GM12878 (cell line): ENCODE results near the gene SYMPK. TPM values are rescaled to one million over a fixed set of nuclear protein-coding genes. Genes with fewer than 3 reads are reported as not detected.

Source experiments
- ATF7 ChIP-seq: fragments of 450-650 bp; IDR thresholded peaks from 2 replicates; pipeline ENCODE4 v1.6.1; 2016; ENCODE audit warnings: low read depth, mild to moderate bottlenecking
- BMI1 ChIP-seq: fragments of 450-650 bp; IDR thresholded peaks from 2 replicates; pipeline ENCODE4 v1.6.1; 2016; ENCODE audit warnings: mild to moderate bottlenecking, moderate library complexity, borderline replicate concordance
- CBX3 ChIP-seq: fragments of 200-600 bp; sonication (generic); IDR thresholded peaks from 2 replicates; pipeline ENCODE4 v1.6.1; 2016; ENCODE audit warnings: low read depth, borderline replicate concordance
- EED ChIP-seq: sonication (generic); IDR thresholded peaks from 2 replicates; pipeline ENCODE4 v1.6.1; 2016; ENCODE audit warnings: antibody characterized with exemption, low read depth
- EP300 ChIP-seq, 2 experiments: fragments of 150-350 bp in 1 of 2; IDR thresholded peaks; 2 replicates each; pipeline ENCODE4 v1.6.1; 2011 to 2012; ENCODE audit warnings: low read depth in 2 of 2, low read length in 2 of 2, borderline replicate concordance in 1 of 2, improper control_type of control experiment in 1 of 2, inconsistent platforms in 1 of 2; ENCODE audit not compliant: control insufficient read depth in 1 of 2
- FOS ChIP-seq: IDR thresholded peaks from 3 replicates; pipeline ENCODE4 v1.6.1; 2011; ENCODE audit warnings: borderline replicate concordance; ENCODE audit not compliant: insufficient read length; ENCODE audit errors: extremely low read depth
- HCFC1 ChIP-seq: fragments of 150-350 bp; IDR thresholded peaks from 2 replicates; pipeline ENCODE4 v1.6.1; 2014; ENCODE audit warnings: low read length
- JUNB ChIP-seq: IDR thresholded peaks from 2 replicates; pipeline ENCODE4 v1.6.1; 2016; ENCODE audit warnings: antibody characterized with exemption, mild to moderate bottlenecking
- KDM1A ChIP-seq: fragments of 200-600 bp; sonication (generic); IDR thresholded peaks from 2 replicates; pipeline ENCODE4 v1.6.1; 2016; ENCODE audit warnings: borderline replicate concordance
- LARP7 ChIP-seq: fragments of 450-650 bp; IDR thresholded peaks from 2 replicates; pipeline ENCODE4 v1.6.1; 2017; ENCODE audit warnings: mild to moderate bottlenecking
- NR2C2 ChIP-seq: IDR thresholded peaks from 2 replicates; pipeline ENCODE4 v1.6.1; 2011; ENCODE audit warnings: borderline replicate concordance, low read depth; ENCODE audit not compliant: control insufficient read depth, insufficient read length
- RFX5 ChIP-seq: IDR thresholded peaks from 2 replicates; pipeline ENCODE4 v1.6.1; 2011; ENCODE audit warnings: low read depth, low read length, improper control_type of control experiment
- SIX5 ChIP-seq: IDR thresholded peaks from 2 replicates; pipeline ENCODE4 v1.6.1; 2011; ENCODE audit warnings: mild to moderate bottlenecking, low read depth, low read length, moderate library complexity; ENCODE audit not compliant: severe bottlenecking
- SPI1 ChIP-seq: IDR thresholded peaks from 2 replicates; pipeline ENCODE4 v1.6.1; 2011; ENCODE audit warnings: low read depth, mild to moderate bottlenecking, low read length, moderate library complexity, borderline replicate concordance; ENCODE audit not compliant: insufficient read depth
- STAT1 ChIP-seq: fragments of 450-650 bp; conservative IDR thresholded peaks from 2 replicates; pipeline ENCODE4 v1.6.1; 2014; ENCODE audit warnings: antibody characterized with exemption, mild to moderate bottlenecking
- ZNF622 ChIP-seq: fragments of 450-650 bp; IDR thresholded peaks from 2 replicates; pipeline ENCODE4 v1.6.1; 2017; ENCODE audit warnings: mild to moderate bottlenecking, inconsistent platforms
- polyA plus RNA-seq, 11 experiments: library from polyadenylated mRNA; depleted of rRNA in 4 of 11; unstranded in 6 of 11; stranded (reverse) in 5 of 11; fragments of >200 nt; fragmentation: Nextera tagmentation in 4 of 11; fragmentation: Illumina TruSeq in 1 of 11; extraction: Ambion mirVana in 4 of 11; extraction: Trizol in 1 of 11; gene quantifications; 1 replicate in 1 of 11; 2 replicates in 10 of 11; pipeline versions ENCODE4 v1.2.1 to v1.2.3, GENCODE V29; 2011 to 2016; ENCODE audit warnings: inconsistent platforms in 2 of 11, missing spikeins in 2 of 11, low read depth in 1 of 11
- total RNA-seq, 4 experiments: library from RNA; depleted of rRNA in 3 of 4; stranded (reverse); fragments of >200 nt in 3 of 4; fragmentation: Illumina TruSeq in 1 of 4; extraction: Trizol in 1 of 4; gene quantifications; 2 replicates each; pipeline versions ENCODE4 v1.2.1 to v1.2.3, GENCODE V29; 2013 to 2021
- TF ChIP-seq, protein P1 (sequence below): fragments of 450-650 bp; IDR thresholded peaks from 2 replicates; pipeline ENCODE4 v1.6.1; 2017; ENCODE audit warnings: low read depth, mild to moderate bottlenecking, moderate library complexity
- TF ChIP-seq, protein P2 (sequence below), 3 experiments: IDR thresholded peaks in 2 of 3; conservative IDR thresholded peaks in 1 of 3; 2 replicates each; pipeline ENCODE4 v1.5.1; 2011; ENCODE audit warnings: low read depth in 3 of 3, low read length in 3 of 3, mild to moderate bottlenecking in 3 of 3, control low read depth in 2 of 3, moderate library complexity in 2 of 3, inconsistent platforms in 1 of 3, mixed read lengths in 1 of 3; ENCODE audit not compliant: control insufficient read depth in 2 of 3, insufficient read depth in 1 of 3; ENCODE audit errors: extremely low read depth in 1 of 3
- TF ChIP-seq, protein P3 (sequence below): fragments of 450-650 bp; formaldehyde crosslinking; IDR thresholded peaks from 2 replicates; pipeline ENCODE4 v1.5.0; 2022; ENCODE audit warnings: mild to moderate bottlenecking, missing genetic modification characterization
- TF ChIP-seq, protein P4 (sequence below): fragments of 450-650 bp; IDR thresholded peaks from 2 replicates; pipeline ENCODE4 v1.6.1; 2018; ENCODE audit warnings: mild to moderate bottlenecking, low read depth, moderate library complexity; ENCODE audit not compliant: partially characterized antibody

Gene SYMPK
- total and polyA plus RNA-seq, 10 of the 15 experiments (the other 5 are each of a cell fraction or from before 2014, with no cell fraction given), result 0.49 to 109 (median 42.5) TPM

DNA sequence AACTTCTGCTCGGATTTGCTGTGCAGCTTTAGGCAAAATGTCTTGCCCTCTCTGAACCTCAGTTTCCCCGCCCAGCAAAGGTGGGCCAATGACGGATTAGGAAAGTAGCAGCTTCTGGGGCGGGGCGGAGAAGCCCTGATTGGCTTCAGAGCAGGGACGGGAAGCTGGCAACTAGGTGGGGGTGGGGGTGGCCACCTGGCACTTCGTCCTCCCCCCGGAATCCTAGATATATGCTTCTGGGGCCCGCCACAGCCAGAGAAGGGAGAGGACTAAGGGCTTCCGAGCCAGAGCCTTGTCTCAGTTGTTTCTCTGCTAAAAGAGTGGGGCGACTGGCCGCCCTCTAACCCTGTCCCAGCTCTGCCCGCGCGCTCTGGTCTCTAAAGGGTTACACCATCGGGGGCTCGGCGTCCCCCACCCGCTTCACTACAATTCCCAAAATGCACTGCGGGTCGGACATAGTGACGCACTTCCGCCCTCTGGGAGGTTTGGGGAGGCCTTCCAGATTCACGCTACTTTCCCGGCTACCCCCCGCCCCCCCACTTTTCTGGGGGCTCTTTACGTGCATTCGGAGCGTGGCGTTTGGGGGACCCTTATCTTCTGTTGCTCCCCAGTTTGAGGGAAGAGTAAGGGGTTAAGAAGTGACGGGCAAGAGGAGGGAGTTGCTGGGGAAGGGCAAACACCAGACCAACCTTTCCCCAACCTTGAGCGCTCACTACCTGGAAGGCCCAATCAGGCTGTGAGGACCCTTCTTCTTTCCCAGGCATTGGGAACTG, 23.7 kb upstream of the SYMPK start (continued):
- TF ChIP-seq, protein P1, sequence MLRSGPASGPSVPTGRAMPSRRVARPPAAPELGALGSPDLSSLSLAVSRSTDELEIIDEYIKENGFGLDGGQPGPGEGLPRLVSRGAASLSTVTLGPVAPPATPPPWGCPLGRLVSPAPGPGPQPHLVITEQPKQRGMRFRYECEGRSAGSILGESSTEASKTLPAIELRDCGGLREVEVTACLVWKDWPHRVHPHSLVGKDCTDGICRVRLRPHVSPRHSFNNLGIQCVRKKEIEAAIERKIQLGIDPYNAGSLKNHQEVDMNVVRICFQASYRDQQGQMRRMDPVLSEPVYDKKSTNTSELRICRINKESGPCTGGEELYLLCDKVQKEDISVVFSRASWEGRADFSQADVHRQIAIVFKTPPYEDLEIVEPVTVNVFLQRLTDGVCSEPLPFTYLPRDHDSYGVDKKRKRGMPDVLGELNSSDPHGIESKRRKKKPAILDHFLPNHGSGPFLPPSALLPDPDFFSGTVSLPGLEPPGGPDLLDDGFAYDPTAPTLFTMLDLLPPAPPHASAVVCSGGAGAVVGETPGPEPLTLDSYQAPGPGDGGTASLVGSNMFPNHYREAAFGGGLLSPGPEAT, result peak; percentile 95
- TF ChIP-seq SPI1, result peak; percentile 43; the same call in 1 of the 2 replicates
- no peak for TF ChIP-seq NR2C2
- no peak for TF ChIP-seq CBX3
- peak; percentile 86 for TF ChIP-seq HCFC1
- TF ChIP-seq BMI1, result no peak
- no peak; a peak in 1 of 4 replicates for TF ChIP-seq EP300 (IDR thresholded peaks at IDR 0.05; ENCODE audit: borderline replicate concordance in 1 of 2, control insufficient read depth in 1 of 2, low read depth in 2 of 2, low read length in 2 of 2)
- no peak for TF ChIP-seq ZNF622
- no peak for TF ChIP-seq EED
- no peak for TF ChIP-seq JUNB
- peak; percentile 89 for TF ChIP-seq ATF7
- TF ChIP-seq FOS, result no peak
- TF ChIP-seq KDM1A, result no peak
- no peak for TF ChIP-seq RFX5
- no peak for TF ChIP-seq LARP7
- TF ChIP-seq, protein P2, sequence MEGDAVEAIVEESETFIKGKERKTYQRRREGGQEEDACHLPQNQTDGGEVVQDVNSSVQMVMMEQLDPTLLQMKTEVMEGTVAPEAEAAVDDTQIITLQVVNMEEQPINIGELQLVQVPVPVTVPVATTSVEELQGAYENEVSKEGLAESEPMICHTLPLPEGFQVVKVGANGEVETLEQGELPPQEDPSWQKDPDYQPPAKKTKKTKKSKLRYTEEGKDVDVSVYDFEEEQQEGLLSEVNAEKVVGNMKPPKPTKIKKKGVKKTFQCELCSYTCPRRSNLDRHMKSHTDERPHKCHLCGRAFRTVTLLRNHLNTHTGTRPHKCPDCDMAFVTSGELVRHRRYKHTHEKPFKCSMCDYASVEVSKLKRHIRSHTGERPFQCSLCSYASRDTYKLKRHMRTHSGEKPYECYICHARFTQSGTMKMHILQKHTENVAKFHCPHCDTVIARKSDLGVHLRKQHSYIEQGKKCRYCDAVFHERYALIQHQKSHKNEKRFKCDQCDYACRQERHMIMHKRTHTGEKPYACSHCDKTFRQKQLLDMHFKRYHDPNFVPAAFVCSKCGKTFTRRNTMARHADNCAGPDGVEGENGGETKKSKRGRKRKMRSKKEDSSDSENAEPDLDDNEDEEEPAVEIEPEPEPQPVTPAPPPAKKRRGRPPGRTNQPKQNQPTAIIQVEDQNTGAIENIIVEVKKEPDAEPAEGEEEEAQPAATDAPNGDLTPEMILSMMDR (IDR thresholded peaks at IDR 0.05 in 2 of 3, conservative IDR thresholded peaks at IDR 0.05 in 1 of 3; ENCODE audit: control insufficient read depth in 2 of 3, extremely low read depth in 1 of 3, insufficient read depth in 1 of 3, low read depth in 3 of 3, low read length in 3 of 3), result no peak
- TF ChIP-seq, protein P3, sequence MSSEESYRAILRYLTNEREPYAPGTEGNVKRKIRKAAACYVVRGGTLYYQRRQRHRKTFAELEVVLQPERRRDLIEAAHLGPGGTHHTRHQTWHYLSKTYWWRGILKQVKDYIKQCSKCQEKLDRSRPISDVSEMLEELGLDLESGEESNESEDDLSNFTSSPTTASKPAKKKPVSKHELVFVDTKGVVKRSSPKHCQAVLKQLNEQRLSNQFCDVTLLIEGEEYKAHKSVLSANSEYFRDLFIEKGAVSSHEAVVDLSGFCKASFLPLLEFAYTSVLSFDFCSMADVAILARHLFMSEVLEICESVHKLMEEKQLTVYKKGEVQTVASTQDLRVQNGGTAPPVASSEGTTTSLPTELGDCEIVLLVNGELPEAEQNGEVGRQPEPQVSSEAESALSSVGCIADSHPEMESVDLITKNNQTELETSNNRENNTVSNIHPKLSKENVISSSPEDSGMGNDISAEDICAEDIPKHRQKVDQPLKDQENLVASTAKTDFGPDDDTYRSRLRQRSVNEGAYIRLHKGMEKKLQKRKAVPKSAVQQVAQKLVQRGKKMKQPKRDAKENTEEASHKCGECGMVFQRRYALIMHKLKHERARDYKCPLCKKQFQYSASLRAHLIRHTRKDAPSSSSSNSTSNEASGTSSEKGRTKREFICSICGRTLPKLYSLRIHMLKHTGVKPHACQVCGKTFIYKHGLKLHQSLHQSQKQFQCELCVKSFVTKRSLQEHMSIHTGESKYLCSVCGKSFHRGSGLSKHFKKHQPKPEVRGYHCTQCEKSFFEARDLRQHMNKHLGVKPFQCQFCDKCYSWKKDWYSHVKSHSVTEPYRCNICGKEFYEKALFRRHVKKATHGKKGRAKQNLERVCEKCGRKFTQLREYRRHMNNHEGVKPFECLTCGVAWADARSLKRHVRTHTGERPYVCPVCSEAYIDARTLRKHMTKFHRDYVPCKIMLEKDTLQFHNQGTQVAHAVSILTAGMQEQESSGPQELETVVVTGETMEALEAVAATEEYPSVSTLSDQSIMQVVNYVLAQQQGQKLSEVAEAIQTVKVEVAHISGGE (CRISPR knock-in tag), result 0 out of 2 replicates have a peak, but pooled peaks have one; percentile 20
- TF ChIP-seq SIX5, result peak; percentile 85
- TF ChIP-seq STAT1, result no peak
- TF ChIP-seq, protein P4, sequence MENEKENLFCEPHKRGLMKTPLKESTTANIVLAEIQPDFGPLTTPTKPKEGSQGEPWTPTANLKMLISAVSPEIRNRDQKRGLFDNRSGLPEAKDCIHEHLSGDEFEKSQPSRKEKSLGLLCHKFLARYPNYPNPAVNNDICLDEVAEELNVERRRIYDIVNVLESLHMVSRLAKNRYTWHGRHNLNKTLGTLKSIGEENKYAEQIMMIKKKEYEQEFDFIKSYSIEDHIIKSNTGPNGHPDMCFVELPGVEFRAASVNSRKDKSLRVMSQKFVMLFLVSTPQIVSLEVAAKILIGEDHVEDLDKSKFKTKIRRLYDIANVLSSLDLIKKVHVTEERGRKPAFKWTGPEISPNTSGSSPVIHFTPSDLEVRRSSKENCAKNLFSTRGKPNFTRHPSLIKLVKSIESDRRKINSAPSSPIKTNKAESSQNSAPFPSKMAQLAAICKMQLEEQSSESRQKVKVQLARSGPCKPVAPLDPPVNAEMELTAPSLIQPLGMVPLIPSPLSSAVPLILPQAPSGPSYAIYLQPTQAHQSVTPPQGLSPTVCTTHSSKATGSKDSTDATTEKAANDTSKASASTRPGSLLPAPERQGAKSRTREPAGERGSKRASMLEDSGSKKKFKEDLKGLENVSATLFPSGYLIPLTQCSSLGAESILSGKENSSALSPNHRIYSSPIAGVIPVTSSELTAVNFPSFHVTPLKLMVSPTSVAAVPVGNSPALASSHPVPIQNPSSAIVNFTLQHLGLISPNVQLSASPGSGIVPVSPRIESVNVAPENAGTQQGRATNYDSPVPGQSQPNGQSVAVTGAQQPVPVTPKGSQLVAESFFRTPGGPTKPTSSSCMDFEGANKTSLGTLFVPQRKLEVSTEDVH, result no peak
